Suprapubic skin (tissue), 4 donors: ENCODE measurements around the gene CHST8. TPM values are rescaled to one million over a fixed set of nuclear protein-coding genes. Genes with fewer than 3 reads are reported as not detected.

ENCODE experiments used
- DNase-seq, 2 donors: peaks; one replicate each; pipeline ENCODE4 v3.0.0-alpha.2; 2019; ENCODE audit warnings: low spot score in 2 of 2
- H3K27ac ChIP-seq: fragments of 200-600 bp; sonication (generic); one replicate; pipeline ENCODE4 v1.5.1; 2019
- H3K27me3 ChIP-seq: fragments of 200-600 bp; sonication (generic); one replicate; pipeline ENCODE4 v1.5.1; 2019
- H3K36me3 ChIP-seq: fragments of 200-600 bp; sonication (generic); one replicate; pipeline ENCODE4 v1.5.1; 2019
- H3K4me1 ChIP-seq: fragments of 200-600 bp; sonication (generic); one replicate; pipeline ENCODE4 v1.5.1; 2019
- H3K4me3 ChIP-seq: fragments of 200-600 bp; sonication (generic); one replicate; pipeline ENCODE4 v1.5.1; 2019; ENCODE audit warnings: mild to moderate bottlenecking
- H3K9me3 ChIP-seq: fragments of 200-600 bp; sonication (generic); one replicate; pipeline ENCODE4 v1.5.1; 2019
- CTCF ChIP-seq, 2 donors: fragments of 200-600 bp in 1 of 2; fragments of 450-650 bp in 1 of 2; sonication (generic) in 1 of 2; IDR thresholded peaks; one replicate each; pipeline ENCODE4 v1.5.1; 2016 to 2019; ENCODE audit warnings: antibody characterized with exemption in 2 of 2, mild to moderate bottlenecking in 1 of 2, moderate library complexity in 1 of 2
- EP300 ChIP-seq: sonication (generic); formaldehyde crosslinking; IDR thresholded peaks from one replicate; pipeline ENCODE4 v1.6.1; 2017; ENCODE audit warnings: antibody characterized with exemption
- POLR2A ChIP-seq, 2 donors: fragments of 450-650 bp; IDR thresholded peaks; one replicate each; pipeline ENCODE4 v1.6.1; 2017; ENCODE audit warnings: antibody characterized with exemption in 2 of 2, mild to moderate bottlenecking in 2 of 2, moderate library complexity in 2 of 2
- POLR2AphosphoS5 ChIP-seq, 3 donors: sonication (generic); formaldehyde crosslinking; IDR thresholded peaks; one replicate each; pipeline ENCODE4 v1.6.1; 2017; ENCODE audit warnings: antibody characterized with exemption in 3 of 3
- WGBS: methylation state at CpG from one replicate; pipeline ENCODE4 v1.1.5; 2018; 5-methylcytosine and 5-hydroxymethylcytosine counted together
- total RNA-seq, 4 donors: library from RNA; depleted of rRNA; stranded (reverse); fragments of >200 nt; gene quantifications; one replicate each; pipeline ENCODE4 v1.1.0, GENCODE V29; 2016

The CHST8 gene
- total RNA-seq, 4 donors from 2014 or later, result 0.36 TPM; not detected in 3

- WGBS, result 68% methylated on average over 3 of the region's 7 CpGs
- no peak overlapping the region for H3K27ac ChIP-seq
- TF ChIP-seq EP300, result no peak
- no peak overlapping the region for H3K4me3 ChIP-seq
- no peaks in the 10 kb centered on the region for H3K9me3 ChIP-seq
- DNase-seq, result peak; percentile 35 to 38
- H3K4me1 ChIP-seq, result no peaks in the 10 kb centered on the region
- H3K36me3 ChIP-seq, result no peaks in the 10 kb centered on the region
- H3K27me3 ChIP-seq, result peaks cover 24% of the 10 kb centered on the region
These were observed 53.9 kb downstream of the CHST8 start for GRCh38 chr19:33675501-33676124.

GRCh38 chr19:33676999-33677665 is 55.4 kb downstream of the CHST8 start:
- H3K36me3 ChIP-seq, result no peaks in the 10 kb centered on the region
- no peak overlapping the region for H3K27ac ChIP-seq
- H3K4me1 ChIP-seq, result no peaks in the 10 kb centered on the region
- H3K9me3 ChIP-seq, result no peaks in the 10 kb centered on the region
- H3K27me3 ChIP-seq, result peaks cover 28% of the 10 kb centered on the region
- H3K4me3 ChIP-seq, result no peak overlapping the region
- WGBS, result 73% methylated on average over 7 of the region's 7 CpGs
- peak; percentile 46 to 66 for DNase-seq
- TF ChIP-seq POLR2AphosphoS5 (IDR thresholded peaks at IDR 0.05), result no peak
- TF ChIP-seq EP300, result no peak

GRCh38 chr19:33677745-33678426 is 56.1 kb downstream of the CHST8 start:
- WGBS, result 70% methylated on average over 4 of the region's 5 CpGs
- no peak for TF ChIP-seq POLR2A (IDR thresholded peaks at IDR 0.05)
- no peak for TF ChIP-seq CTCF (IDR thresholded peaks at IDR 0.05)
- no peak for TF ChIP-seq POLR2AphosphoS5 (IDR thresholded peaks at IDR 0.05)
- no peak for TF ChIP-seq EP300

GRCh38 chr19:33678796-33679585 is 57.2 kb downstream of the CHST8 start:
- WGBS, result 79% methylated on average over 11 of the region's 12 CpGs
- Histone ChIP-seq H3K4me3 (no peak overlapping the region), H3K27me3 (peaks cover 31% of the 10 kb centered on the region), H3K27ac (no peak overlapping the region), H3K36me3 (no peaks in the 10 kb centered on the region), H3K9me3 (no peaks in the 10 kb centered on the region), H3K4me1 (no peaks in the 10 kb centered on the region)
- no peak for TF ChIP-seq CTCF (IDR thresholded peaks at IDR 0.05)
- no peak for TF ChIP-seq EP300
- no peak for TF ChIP-seq POLR2AphosphoS5 (IDR thresholded peaks at IDR 0.05)
- peak; percentile 22 to 43 for DNase-seq

More at GRCh38 chr19:33677745-33678426, 56.1 kb downstream of the CHST8 start:
- Histone ChIP-seq H3K27me3 (peaks cover 27% of the 10 kb centered on the region), H3K9me3 (no peaks in the 10 kb centered on the region), H3K27ac (no peak overlapping the region), H3K4me1 (no peaks in the 10 kb centered on the region), H3K4me3 (no peak overlapping the region), H3K36me3 (no peaks in the 10 kb centered on the region)
- peak; percentile 38 to 45 for DNase-seq

GRCh38 chr19:33679696-33680095 is 57.9 kb downstream of the CHST8 start:
- Histone ChIP-seq H3K4me3 (no peak overlapping the region), H3K27me3 (peaks cover 36% of the 10 kb centered on the region), H3K27ac (no peak overlapping the region), H3K9me3 (no peaks in the 10 kb centered on the region), H3K4me1 (no peaks in the 10 kb centered on the region), H3K36me3 (no peaks in the 10 kb centered on the region)
- peak; percentile 6 to 35 for DNase-seq
- 88% methylated on average over 5 of the region's 5 CpGs for WGBS
- TF ChIP-seq POLR2AphosphoS5 (IDR thresholded peaks at IDR 0.05) (no peak), POLR2A (IDR thresholded peaks at IDR 0.05) (no peak), CTCF (IDR thresholded peaks at IDR 0.05) (no peak), EP300 (no peak)
